ENCODE results near the gene RS1. TPM values are rescaled to one million over a fixed set of nuclear protein-coding genes. Genes with fewer than 3 reads are reported as not detected.

The RS1 gene
- not detected in 2 replicates for total RNA-seq

GRCh38 chrX:18672008-18672407 lies at the start of gene RS1:
RS1 (minus strand) TSS chrX:18672108; CDS start chrX:18672068, 40 bp downstream.

GRCh38 chrX:18707426-18708049 lies 35.6 kb upstream of the RS1 start, which contains the start of gene PPEF1:
PPEF1 (plus strand) TSS chrX:18707645; CDS start chrX:18707781, 136 bp downstream.

Other genes starting within 250 kb of the RS1 start
- 0.97 and 1.2 TPM in 2 replicates for gene CDKL5, start 246.5 kb downstream of the RS1 start, total RNA-seq
- not detected in 2 replicates for gene PPEF1, start 35.5 kb upstream of the RS1 start, total RNA-seq